Liver (tissue), 9 donors: ENCODE results near the gene EML4. TPM values are rescaled to one million over a fixed set of nuclear protein-coding genes. Genes with fewer than 3 reads are reported as not detected.

ENCODE experiments used
- DNase-seq: peaks from one replicate; pipeline ENCODE4 v3.0.0-alpha.2; 2017; ENCODE audit warnings: low spot score
- H3K27ac ChIP-seq, 2 donors: one replicate each; pipeline ENCODE4 v1.7.0; 2013; ENCODE audit warnings: inconsistent platforms in 2 of 2, low read length in 2 of 2, control low read depth in 1 of 2, low read depth in 1 of 2, mild to moderate bottlenecking in 1 of 2
- H3K27me3 ChIP-seq, 4 donors: one replicate each; pipeline versions ENCODE4 v1.6.1 to v1.7.0; 2013; ENCODE audit warnings: low read length in 3 of 4, inconsistent platforms in 1 of 4, mild to moderate bottlenecking in 1 of 4, moderate library complexity in 1 of 4; ENCODE audit not compliant: control insufficient read depth in 4 of 4, insufficient read depth in 4 of 4
- H3K36me3 ChIP-seq, 4 donors: one replicate each; pipeline versions ENCODE4 v1.6.1 to v1.7.0; 2013; ENCODE audit warnings: low read length in 3 of 4, mild to moderate bottlenecking in 3 of 4, low read depth in 1 of 4, moderate library complexity in 1 of 4; ENCODE audit not compliant: control insufficient read depth in 4 of 4, insufficient read depth in 3 of 4
- H3K4me1 ChIP-seq, 4 donors: one replicate each; pipeline versions ENCODE4 v1.6.1 to v1.7.0; 2013; ENCODE audit warnings: low read length in 3 of 4, mild to moderate bottlenecking in 3 of 4, moderate library complexity in 1 of 4; ENCODE audit not compliant: control insufficient read depth in 4 of 4, insufficient read depth in 4 of 4
- H3K4me3 ChIP-seq, 3 donors: one replicate each; pipeline versions ENCODE4 v1.6.1 to v1.7.0; 2013; ENCODE audit warnings: low read length in 3 of 3, control low read depth in 1 of 3, low read depth in 1 of 3, mild to moderate bottlenecking in 1 of 3
- H3K9ac ChIP-seq, 2 donors: one replicate each; pipeline ENCODE4 v1.7.0; 2013; ENCODE audit warnings: low read length in 2 of 2, mild to moderate bottlenecking in 2 of 2, moderate library complexity in 2 of 2, control low read depth in 1 of 2, low read depth in 1 of 2
- H3K9me3 ChIP-seq, 4 donors: one replicate each; pipeline versions ENCODE4 v1.6.1 to v1.7.0; 2013; ENCODE audit warnings: low read length in 3 of 4; ENCODE audit not compliant: control insufficient read depth in 4 of 4
- ATF3 ChIP-seq: IDR thresholded peaks from 2 replicates; pipeline ENCODE4 v1.6.1; 2016; ENCODE audit warnings: antibody characterized with exemption
- FOXA1 ChIP-seq: IDR thresholded peaks from 2 replicates; pipeline ENCODE4 v1.6.1; 2016; ENCODE audit warnings: antibody characterized with exemption
- FOXA2 ChIP-seq: IDR thresholded peaks from 2 replicates; pipeline ENCODE4 v1.6.1; 2016; ENCODE audit warnings: antibody characterized with exemption
- GABPA ChIP-seq, 2 donors: IDR thresholded peaks in 1 of 2; conservative IDR thresholded peaks in 1 of 2; 2 replicates each; pipeline ENCODE4 v1.6.1; 2016; ENCODE audit warnings: antibody characterized with exemption in 2 of 2, mild to moderate bottlenecking in 1 of 2, moderate library complexity in 1 of 2
- HNF4A ChIP-seq, 2 donors: conservative IDR thresholded peaks; 2 replicates each; pipeline ENCODE4 v1.6.1; 2016; ENCODE audit warnings: antibody characterized with exemption in 2 of 2, mild to moderate bottlenecking in 2 of 2
- HNF4G ChIP-seq: IDR thresholded peaks from 2 replicates; pipeline ENCODE4 v1.6.1; 2016; ENCODE audit warnings: antibody characterized with exemption
- JUND ChIP-seq, 2 donors: IDR thresholded peaks; 2 replicates each; pipeline ENCODE4 v1.6.1; 2016; ENCODE audit warnings: antibody characterized with exemption in 2 of 2
- MAX ChIP-seq: IDR thresholded peaks from 2 replicates; pipeline ENCODE4 v1.6.1; 2016; ENCODE audit warnings: antibody characterized with exemption
- REST ChIP-seq: IDR thresholded peaks from 2 replicates; pipeline ENCODE4 v1.6.1; 2016; ENCODE audit warnings: antibody characterized with exemption, mild to moderate bottlenecking
- SP1 ChIP-seq: IDR thresholded peaks from 2 replicates; pipeline ENCODE4 v1.6.1; 2018; ENCODE audit warnings: antibody characterized with exemption, mild to moderate bottlenecking
- ZBTB33 ChIP-seq: IDR thresholded peaks from 2 replicates; pipeline ENCODE4 v1.6.1; 2016; ENCODE audit warnings: antibody characterized with exemption
- WGBS: extraction: QIAGEN DNeasy Blood & Tissue Kit; methylation state at CpG from one replicate; pipeline ENCODE4 v1.1.7; 2013; 5-methylcytosine and 5-hydroxymethylcytosine counted together
- polyA plus RNA-seq, 2 donors: library from polyadenylated mRNA; stranded (reverse) in 1 of 2; unstranded in 1 of 2; fragments of 200-250 nt in 1 of 2; fragments of >200 nt in 1 of 2; fragmentation: Nextera tagmentation in 1 of 2; extraction: Ambion mirVana in 1 of 2; gene quantifications; one replicate each; pipeline versions ENCODE4 v1.2.1 to v1.2.3, GENCODE V29; 2013 to 2015
- total RNA-seq, 2 donors: library from RNA; depleted of rRNA; stranded (reverse); fragments of >200 nt; gene quantifications; one replicate each; pipeline ENCODE4 v1.2.3, GENCODE V29; 2014
- donor health status: healthy.
- donor health status: healthy.
- donor health status: healthy.
- donor health status: healthy.
- donor health status: healthy.

The EML4 gene
- total and polyA plus RNA-seq, 4 donors, result 12.8 to 49.6 (median 34.8) TPM

- 44% methylated on average over 2 of the region's 2 CpGs for WGBS
- no peak for DNase-seq
Measured at GRCh38 chr2:42286268-42286946, 117.3 kb downstream of the EML4 start.

More at GRCh38 chr2:42286268-42286946, 117.3 kb downstream of the EML4 start:
- TF ChIP-seq ZBTB33 (no peak), SP1 (peak; percentile 26), HNF4G (no peak), JUND (IDR thresholded peaks at IDR 0.05) (no peak), FOXA2 (no peak), MAX (no peak), ATF3 (no peak), HNF4A (conservative IDR thresholded peaks at IDR 0.05) (peak; percentile 50 to 77), REST (no peak), GABPA (IDR thresholded peaks at IDR 0.05 in 1 of 2, conservative IDR thresholded peaks at IDR 0.05 in 1 of 2) (no peak), FOXA1 (no peak)
- H3K27ac ChIP-seq, result no peak overlapping the region
- peaks cover 1 to 15% (median 6%) of the 10 kb centered on the region in 4 donors for H3K4me1 ChIP-seq
- H3K4me3 ChIP-seq, result no peak overlapping the region
- H3K36me3 ChIP-seq, result peaks cover 3 to 29% (median 18%) of the 10 kb centered on the region in 4 donors
- H3K9ac ChIP-seq, result no peak overlapping the region
- H3K27me3 ChIP-seq, result no peaks in the 10 kb centered on the region
- no peaks in the 10 kb centered on the region for H3K9me3 ChIP-seq
